GM12878 (cell line): ENCODE data around the gene FAM120B. TPM values are rescaled to one million over a fixed set of nuclear protein-coding genes. Genes with fewer than 3 reads are reported as not detected.

ENCODE experiments used
- ATAC-seq: fragments of 200-7000 bp; cut with Tn5 transposase; 3 replicates; pipeline ENCODE4 v1.9.1; 2020; ENCODE audit warnings: mild to moderate bottlenecking, moderate library complexity
- BruUV-seq: library from RNA; stranded (reverse); fragments of 400-500 nt; replicated peaks from 2 replicates; lab custom pipeline; 2021; lab: Mats Ljungman, UMichigan
- CTCF ChIA-PET: fragments of 300-600 bp; sonication (Branson Sonifier 250); formaldehyde crosslinking; extraction: SDS; loops from one replicate; lab custom pipeline; 2021; ENCODE audit warnings: inconsistent platforms; lab: Yijun Ruan, JAX
- POLR2A ChIA-PET: fragments of 350-600 bp; formaldehyde crosslinking; extraction: SDS; loops from one replicate; lab custom pipeline; 2021; ENCODE audit warnings: inconsistent platforms; lab: Charles Lee
- RAD21 ChIA-PET: fragments of 300-600 bp; sonication (Branson Sonifier 250); formaldehyde crosslinking; loops from one replicate; lab custom pipeline; 2023; ENCODE audit warnings: antibody characterized with exemption; ENCODE audit not compliant: unreplicated experiment; lab: Charles Lee
- SMC1A ChIA-PET: fragments of 300-600 bp; sonication (Branson Sonifier 250); formaldehyde crosslinking; loops from one replicate; lab custom pipeline; 2023; ENCODE audit not compliant: unreplicated experiment, uncharacterized antibody; lab: Charles Lee
- DNase-seq: peaks from one replicate; pipeline ENCODE4 v3.0.0-alpha.2; 2011; ENCODE audit warnings: low read depth, low spot score
- FAIRE-seq: peaks from 3 replicates; lab custom pipeline; 2011; peaks lifted over from hg19 to GRCh38; lab: Jason Lieb, UNC
- H2AFZ ChIP-seq: 2 replicates; pipeline ENCODE4 v1.6.0; 2011; ENCODE audit warnings: low read depth, low read length, control low read depth; ENCODE audit not compliant: control insufficient read depth
- H3K27ac ChIP-seq: 2 replicates; pipeline ENCODE4 v1.5.1; 2011; ENCODE audit warnings: control low read depth; ENCODE audit not compliant: control insufficient read depth, insufficient read depth
- H3K27me3 ChIP-seq, 2 experiments: replicated peaks in 1 of 2; 2 replicates each; pipeline versions ENCODE4 v1.6.0 to v1.6.1; 2011; ENCODE audit warnings: low read length in 1 of 2; ENCODE audit not compliant: control insufficient read depth in 2 of 2, insufficient read depth in 2 of 2
- H3K36me3 ChIP-seq, 2 experiments: 2 replicates each; pipeline ENCODE4 v1.5.1; 2011; ENCODE audit warnings: low read length in 1 of 2; ENCODE audit not compliant: control insufficient read depth in 2 of 2, insufficient read depth in 2 of 2
- H3K4me1 ChIP-seq: 2 replicates; pipeline ENCODE4 v1.6.1; 2011; ENCODE audit warnings: mild to moderate bottlenecking, low read length, moderate library complexity, mixed read lengths; ENCODE audit not compliant: control insufficient read depth, insufficient read depth
- H3K4me2 ChIP-seq: 2 replicates; pipeline ENCODE4 v1.6.0; 2011; ENCODE audit warnings: control low read depth; ENCODE audit not compliant: control insufficient read depth, insufficient read depth
- H3K4me3 ChIP-seq: fragments of 200-600 bp; sonication (generic); 2 replicates; pipeline ENCODE4 v1.5.1; 2016
- H3K79me2 ChIP-seq: 2 replicates; pipeline ENCODE4 v1.6.0; 2011; ENCODE audit warnings: low read length; ENCODE audit not compliant: control insufficient read depth, insufficient read depth
- H3K9ac ChIP-seq: 2 replicates; pipeline ENCODE4 v1.8.0; 2011; ENCODE audit warnings: low read length, control low read depth, mixed read lengths; ENCODE audit not compliant: control insufficient read depth, insufficient read depth
- H3K9me3 ChIP-seq: replicated peaks from 3 replicates; pipeline ENCODE4 v1.5.1; 2011; ENCODE audit warnings: mild to moderate bottlenecking, low read length; ENCODE audit not compliant: control insufficient read depth, insufficient read depth
- H4K20me1 ChIP-seq: 2 replicates; pipeline ENCODE4 v1.6.0; 2011; ENCODE audit not compliant: control insufficient read depth, insufficient read depth
- BHLHE40 ChIP-seq, 2 experiments: fragments of 450-650 bp in 1 of 2; IDR thresholded peaks; 2 replicates each; pipeline ENCODE4 v1.6.1; 2011 to 2017; ENCODE audit warnings: low read depth in 2 of 2, borderline replicate concordance in 1 of 2, improper control_type of control experiment in 1 of 2, low read length in 1 of 2, mild to moderate bottlenecking in 1 of 2
- BRCA1 ChIP-seq: IDR thresholded peaks from 2 replicates; pipeline ENCODE4 v1.6.1; 2011; ENCODE audit warnings: low read depth, low read length, improper control_type of control experiment
- FOXM1 ChIP-seq: IDR thresholded peaks from 2 replicates; pipeline ENCODE4 v1.6.1; 2012; ENCODE audit warnings: low read depth, mild to moderate bottlenecking, inconsistent platforms, low read length, moderate library complexity
- PKNOX1 ChIP-seq: fragments of 450-650 bp; IDR thresholded peaks from 2 replicates; pipeline ENCODE4 v1.6.1; 2016; ENCODE audit warnings: mild to moderate bottlenecking
- SIN3A ChIP-seq: IDR thresholded peaks from 2 replicates; pipeline ENCODE4 v1.6.1; 2012; ENCODE audit warnings: low read depth, low read length, improper control_type of control experiment
- WGBS: methylation state at CpG from one replicate; pipeline ENCODE4 v1.1.6; 2016; ENCODE audit warnings: low lambda C conversion rate; ENCODE audit not compliant: insufficient replicate concordance, insufficient coverage; ENCODE audit errors: missing lambda C conversion rate; 5-methylcytosine and 5-hydroxymethylcytosine counted together
- in situ Hi-C: fragments of 300-500 bp; cut with MboI; formaldehyde crosslinking; loops from 9 replicates; pipeline ENCODE4 v1.14.3; 2018; ENCODE audit warnings: mixed read lengths
- intact Hi-C: fragments of 100-400 bp; cut with micrococcal nuclease; formaldehyde crosslinking; loops from one replicate; pipeline ENCODE4 v1.14.2; 2022; ENCODE audit not compliant: unreplicated experiment
- polyA plus RNA-seq, 11 experiments: library from polyadenylated mRNA; depleted of rRNA in 4 of 11; unstranded in 6 of 11; stranded (reverse) in 5 of 11; fragments of >200 nt; fragmentation: Nextera tagmentation in 4 of 11; fragmentation: Illumina TruSeq in 1 of 11; extraction: Ambion mirVana in 4 of 11; extraction: Trizol in 1 of 11; gene quantifications; 1 replicate in 1 of 11; 2 replicates in 10 of 11; pipeline versions ENCODE4 v1.2.1 to v1.2.3, GENCODE V29; 2011 to 2016; ENCODE audit warnings: inconsistent platforms in 2 of 11, missing spikeins in 2 of 11, low read depth in 1 of 11
- total RNA-seq, 4 experiments: library from RNA; depleted of rRNA in 3 of 4; stranded (reverse); fragments of >200 nt in 3 of 4; fragmentation: Illumina TruSeq in 1 of 4; extraction: Trizol in 1 of 4; gene quantifications; 2 replicates each; pipeline versions ENCODE4 v1.2.1 to v1.2.3, GENCODE V29; 2013 to 2021

The FAM120B gene
- total and polyA plus RNA-seq, 10 of the 15 experiments (the other 5 are each of a cell fraction or from before 2014, with no cell fraction given), result 3.3 to 21.6 (median 15.3) TPM

DNA sequence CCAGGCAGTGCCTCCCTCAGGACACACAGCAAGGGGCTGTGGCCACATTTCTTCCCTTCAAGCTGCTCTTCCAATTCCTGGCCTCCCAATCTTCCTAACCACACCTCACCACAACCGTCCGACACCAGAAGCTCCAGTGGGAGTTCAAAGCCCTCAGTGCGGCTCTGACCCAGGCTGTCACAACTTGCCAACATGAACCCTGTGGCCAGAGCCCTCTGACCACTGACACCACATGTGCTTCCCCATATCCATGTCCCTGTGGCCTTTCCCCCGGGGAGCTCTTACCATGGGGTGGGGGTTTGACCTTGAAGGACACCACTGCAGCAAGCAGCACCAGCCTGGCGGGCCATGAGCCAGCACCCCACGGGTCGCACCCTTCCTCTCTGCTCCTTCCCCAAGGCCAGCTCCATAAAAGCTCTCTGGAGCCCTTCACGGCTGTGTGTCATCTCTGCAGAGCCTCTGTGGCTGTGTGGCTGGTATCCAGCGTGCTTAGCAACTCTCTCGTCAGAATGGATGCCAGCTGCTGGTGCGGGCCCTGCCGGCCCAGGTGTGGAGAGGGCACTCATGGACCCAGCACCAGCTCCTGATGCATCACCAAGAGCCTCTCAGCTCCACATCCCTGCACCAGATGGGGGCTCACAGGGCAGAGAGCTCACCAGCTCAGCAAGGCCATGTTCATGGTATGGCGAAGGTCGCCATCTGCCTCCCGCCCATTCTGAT lies 140.4 kb downstream of the FAM120B start:
- H3K4me2 ChIP-seq, result no peak overlapping the region
- no peak for DNase-seq
- no peak overlapping the region for H3K9ac ChIP-seq
- H3K4me3 ChIP-seq, result no peak overlapping the region
- POLR2A ChIA-PET, result no interaction called here
- H3K27me3 ChIP-seq, result no peaks in the 10 kb centered on the region
- CTCF ChIA-PET, result no interaction called here
- no TSS peak for BruUV-seq
- in situ Hi-C loops (no loop called here), intact Hi-C loops (no loop called here)
- FAIRE-seq, result no peak
- TF ChIP-seq SIN3A, result no peak
- TF ChIP-seq BRCA1, result no peak
- no peak for TF ChIP-seq PKNOX1
- TF ChIP-seq BHLHE40 (IDR thresholded peaks at IDR 0.05; ENCODE audit: borderline replicate concordance in 1 of 2, low read depth in 2 of 2, low read length in 1 of 2), result no peak
- no peak for TF ChIP-seq FOXM1
- SMC1A ChIA-PET, result interaction anchor here (0.8 kb wide), 1 partner anchor 11 kb away, joined by 3 read pairs; no protein-coding TSS in a partner anchor
- no peak for ATAC-seq
- no peaks in the 10 kb centered on the region for H3K79me2 ChIP-seq
- WGBS, result 58% methylated on average over 15 of the region's 15 CpGs
- H3K36me3 ChIP-seq, result no peaks in the 10 kb centered on the region
- H3K4me1 ChIP-seq, result no peaks in the 10 kb centered on the region
- H2AFZ ChIP-seq, result no peak overlapping the region
- H3K27ac ChIP-seq, result no peak overlapping the region
- no peaks in the 10 kb centered on the region for H4K20me1 ChIP-seq
- no peaks in the 10 kb centered on the region; the same call in 2 of the 3 replicates for H3K9me3 ChIP-seq
- RAD21 ChIA-PET, result interaction anchor here (0.7 to 0.8 kb wide), 2 partner anchors 9 to 40 kb away, joined by 3 read pairs; no protein-coding TSS in a partner anchor
